ENCODE measurements around the gene OGFOD1.
A peak's percentile ranks its signal among the peaks of the same experiment; 100 is the strongest.

The OGFOD1 gene

DNA sequence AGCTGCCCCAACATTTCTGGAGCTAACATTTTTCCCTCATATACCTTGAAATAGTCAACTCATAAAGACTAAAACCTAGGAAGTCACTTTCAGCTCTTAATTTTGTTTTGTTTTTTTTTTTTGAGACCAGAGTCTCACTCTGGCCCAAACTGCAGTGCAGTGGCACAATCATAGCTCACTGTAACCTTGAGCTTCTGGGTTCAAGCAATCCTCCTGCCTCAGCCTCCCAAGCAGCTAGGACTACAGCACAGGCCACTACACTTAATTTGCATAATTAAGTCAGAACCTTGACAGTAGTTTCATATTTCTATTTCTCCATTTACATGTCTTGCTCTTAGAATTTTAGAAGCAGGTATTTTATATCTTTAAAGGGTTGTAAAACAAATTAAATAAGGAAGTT is 30.7 kb upstream of the OGFOD1 start:
- TF ChIP-seq, protein P1, sequence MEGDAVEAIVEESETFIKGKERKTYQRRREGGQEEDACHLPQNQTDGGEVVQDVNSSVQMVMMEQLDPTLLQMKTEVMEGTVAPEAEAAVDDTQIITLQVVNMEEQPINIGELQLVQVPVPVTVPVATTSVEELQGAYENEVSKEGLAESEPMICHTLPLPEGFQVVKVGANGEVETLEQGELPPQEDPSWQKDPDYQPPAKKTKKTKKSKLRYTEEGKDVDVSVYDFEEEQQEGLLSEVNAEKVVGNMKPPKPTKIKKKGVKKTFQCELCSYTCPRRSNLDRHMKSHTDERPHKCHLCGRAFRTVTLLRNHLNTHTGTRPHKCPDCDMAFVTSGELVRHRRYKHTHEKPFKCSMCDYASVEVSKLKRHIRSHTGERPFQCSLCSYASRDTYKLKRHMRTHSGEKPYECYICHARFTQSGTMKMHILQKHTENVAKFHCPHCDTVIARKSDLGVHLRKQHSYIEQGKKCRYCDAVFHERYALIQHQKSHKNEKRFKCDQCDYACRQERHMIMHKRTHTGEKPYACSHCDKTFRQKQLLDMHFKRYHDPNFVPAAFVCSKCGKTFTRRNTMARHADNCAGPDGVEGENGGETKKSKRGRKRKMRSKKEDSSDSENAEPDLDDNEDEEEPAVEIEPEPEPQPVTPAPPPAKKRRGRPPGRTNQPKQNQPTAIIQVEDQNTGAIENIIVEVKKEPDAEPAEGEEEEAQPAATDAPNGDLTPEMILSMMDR (IDR thresholded peaks at IDR 0.05), result no peak
- no peak for DNase-seq
- Mint-ChIP-seq H3K4me1 (peaks cover 48% of the 10 kb centered on the region), H3K27me3 (ENCODE audit: low read depth, poor library complexity) (no peaks in the 10 kb centered on the region), H3K4me3 (no peak overlapping the region), H3K9me3 (no peaks in the 10 kb centered on the region), H3K27ac (no peak overlapping the region), H3K36me3 (ENCODE audit: low read depth) (peaks cover 13% of the 10 kb centered on the region)

DNA sequence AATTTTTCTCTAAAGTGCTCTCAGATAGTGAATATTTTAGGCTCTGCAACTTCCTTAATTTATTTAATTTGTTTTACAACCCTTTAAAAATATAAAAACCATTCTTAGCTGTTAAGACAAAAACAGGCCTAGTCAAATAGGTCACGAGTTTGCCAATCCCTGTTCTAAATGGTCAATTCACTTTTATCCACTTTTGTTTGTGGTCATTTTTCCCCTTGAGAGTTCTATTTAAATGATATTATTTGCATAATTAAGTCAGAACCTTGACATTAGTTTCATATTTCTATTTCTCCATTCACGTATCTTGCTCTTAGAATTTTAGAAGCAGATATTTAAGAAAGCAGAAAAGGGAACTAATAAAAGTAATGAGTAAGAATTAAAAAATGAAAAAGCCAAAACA is 30.0 kb upstream of the OGFOD1 start:
- Mint-ChIP-seq H3K36me3 (ENCODE audit: low read depth) (peaks cover 13% of the 10 kb centered on the region), H3K4me3 (no peak overlapping the region), H3K4me1 (peaks cover 42% of the 10 kb centered on the region), H3K27me3 (ENCODE audit: low read depth, poor library complexity) (no peaks in the 10 kb centered on the region), H3K9me3 (no peaks in the 10 kb centered on the region), H3K27ac (no peak overlapping the region)
- DNase-seq, result no peak
- TF ChIP-seq, protein P1 (IDR thresholded peaks at IDR 0.05), result no peak

DNA sequence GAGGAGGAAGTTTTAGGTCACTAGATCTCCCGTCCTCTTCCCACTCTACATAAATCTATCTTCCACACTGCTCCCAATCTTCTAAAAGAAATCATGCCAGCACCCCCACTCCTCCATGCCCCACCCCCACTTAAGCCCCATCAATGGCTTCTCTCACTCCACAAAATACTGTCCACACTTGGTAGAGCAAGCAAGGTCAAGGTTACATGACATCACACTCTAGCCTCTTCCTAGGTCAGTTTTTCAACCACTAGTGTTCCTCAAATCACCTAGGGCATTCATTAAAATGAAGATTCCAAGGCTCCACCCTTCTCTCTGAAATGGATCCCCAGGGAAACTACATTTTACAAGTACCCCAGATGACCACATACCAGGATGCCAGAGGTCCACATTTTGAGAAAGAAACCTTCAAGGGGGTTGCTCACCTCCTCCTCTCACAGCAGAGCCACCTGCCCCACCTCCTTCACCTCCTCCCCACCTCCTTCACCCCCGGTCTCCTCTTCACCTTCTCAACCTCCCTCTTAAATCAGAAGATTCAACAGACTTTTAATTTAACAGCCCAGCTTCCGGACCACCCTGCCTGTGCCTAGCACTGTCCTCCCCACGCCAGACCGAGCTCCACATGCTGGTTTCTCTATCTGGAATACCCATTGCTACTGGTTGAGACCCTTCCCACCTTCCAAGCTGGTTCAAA is 29.2 kb upstream of the OGFOD1 start:
- Mint-ChIP-seq H3K4me1 (peaks cover 42% of the 10 kb centered on the region), H3K36me3 (ENCODE audit: low read depth) (peaks cover 13% of the 10 kb centered on the region), H3K4me3 (peak overlapping the region; percentile 97), H3K27me3 (ENCODE audit: low read depth, poor library complexity) (peaks cover 3% of the 10 kb centered on the region), H3K9me3 (no peaks in the 10 kb centered on the region), H3K27ac (peak overlapping the region; percentile 20)
- TF ChIP-seq, protein P1 (IDR thresholded peaks at IDR 0.05), result no peak
- DNase-seq, result no peak

DNA sequence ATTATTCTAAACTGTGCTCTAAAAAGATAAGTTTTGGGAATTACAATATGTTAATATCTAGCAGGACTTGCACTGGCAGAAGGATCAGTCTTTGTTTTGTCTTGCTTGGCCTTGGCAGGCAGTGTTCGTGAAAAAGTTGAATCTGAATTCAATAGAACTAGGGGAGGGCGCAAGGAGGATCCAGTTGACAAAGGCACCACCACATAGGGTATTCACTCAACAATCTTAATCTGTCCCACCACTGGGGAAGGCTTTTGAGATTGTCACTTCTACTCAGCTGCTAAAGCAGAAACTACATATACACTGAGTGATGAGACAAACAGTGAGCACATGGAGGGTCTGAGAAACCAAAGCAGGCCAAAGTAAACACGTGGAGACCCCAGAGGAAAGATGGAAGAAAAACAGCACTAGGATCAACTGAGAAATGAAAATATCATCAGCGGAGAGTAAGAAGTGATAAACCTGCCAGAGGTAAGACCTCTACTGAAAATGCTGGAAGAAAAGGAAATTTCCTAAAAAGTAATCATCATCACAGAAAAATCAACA is 28.4 kb upstream of the OGFOD1 start:
- TF ChIP-seq, protein P1 (IDR thresholded peaks at IDR 0.05), result no peak
- DNase-seq, result no peak
- Mint-ChIP-seq H3K27ac (no peak overlapping the region), H3K27me3 (ENCODE audit: low read depth, poor library complexity) (peaks cover 3% of the 10 kb centered on the region), H3K9me3 (no peaks in the 10 kb centered on the region), H3K36me3 (ENCODE audit: low read depth) (peaks cover 13% of the 10 kb centered on the region), H3K4me1 (peaks cover 42% of the 10 kb centered on the region), H3K4me3 (peak overlapping the region; percentile 97)

DNA sequence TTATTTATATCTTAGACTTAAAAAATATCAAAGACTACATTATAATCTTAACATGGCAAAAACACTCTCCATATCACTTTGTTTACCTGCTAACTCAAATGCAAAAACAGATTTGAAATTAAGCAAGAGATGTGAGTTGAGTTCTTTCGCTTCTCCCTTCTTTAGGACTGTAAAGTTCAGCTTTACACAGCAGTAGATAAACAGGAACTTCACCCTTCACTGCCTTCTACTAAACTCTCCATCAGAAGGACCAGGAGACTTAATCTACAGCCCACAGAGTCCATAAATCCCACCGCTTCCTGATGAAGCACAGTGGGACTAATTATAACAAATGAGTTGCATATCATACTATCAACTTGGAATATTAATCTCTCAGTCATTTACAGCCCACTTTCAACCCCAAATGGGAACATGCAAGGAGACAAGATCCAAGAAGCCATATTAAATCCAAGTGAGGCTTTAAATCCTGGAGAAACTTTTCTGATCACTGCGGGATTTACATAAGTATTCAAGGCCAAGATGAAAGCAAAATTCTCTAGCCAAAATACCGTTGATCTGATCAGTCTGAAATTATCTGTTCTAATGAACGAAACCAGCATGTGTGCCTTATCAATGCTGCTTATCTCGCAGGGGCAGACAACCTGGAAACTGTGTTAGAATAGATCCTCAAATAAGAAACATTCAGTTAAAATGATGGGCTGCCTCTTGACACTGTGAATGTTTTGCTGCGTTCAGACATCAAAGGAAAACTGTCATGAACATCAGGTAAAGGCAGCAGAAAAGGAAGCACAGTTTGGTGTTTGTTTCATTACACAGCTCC is 27.6 kb upstream of the OGFOD1 start:
- TF ChIP-seq, protein P1 (IDR thresholded peaks at IDR 0.05), result no peak
- Mint-ChIP-seq H3K9me3 (no peaks in the 10 kb centered on the region), H3K27ac (peak overlapping the region; percentile 91), H3K36me3 (ENCODE audit: low read depth) (peaks cover 10% of the 10 kb centered on the region), H3K4me1 (peaks cover 42% of the 10 kb centered on the region), H3K4me3 (peak overlapping the region; percentile 97), H3K27me3 (ENCODE audit: low read depth, poor library complexity) (peaks cover 3% of the 10 kb centered on the region)
- DNase-seq, result no peak

All from nephron progenitor cell (in vitro differentiated cells).